ENCODE measurements around the gene NKX1-1.
"Not testable (repeated sequence)": the region's sequence is repeated elsewhere in the genome, so short reads cannot be mapped to it uniquely, and the experiment has no call there.

DNA sequence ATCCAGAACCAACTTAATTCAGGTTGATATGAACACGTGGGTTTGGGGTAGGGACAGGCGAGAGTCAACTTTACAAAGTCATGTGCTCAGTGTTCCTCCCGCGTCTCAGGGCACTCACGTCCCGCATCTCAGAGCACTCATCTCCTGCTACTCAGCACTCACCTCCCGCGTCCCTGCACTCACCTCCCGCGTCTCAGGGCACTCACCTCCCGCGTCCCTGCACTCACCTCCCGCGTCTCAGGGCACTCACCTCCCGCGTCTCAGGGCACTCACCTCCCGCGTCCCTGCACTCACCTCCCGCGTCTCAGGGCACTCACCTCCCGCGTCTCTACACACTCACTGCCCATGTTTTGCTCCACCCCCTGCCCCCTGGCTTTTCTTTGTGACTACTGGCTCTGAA, 33.7 kb downstream of the NKX1-1 start:
- not testable (repeated sequence) for TF ChIP-seq POLR2A (IDR thresholded peaks at IDR 0.05)
- TF ChIP-seq, protein P1, sequence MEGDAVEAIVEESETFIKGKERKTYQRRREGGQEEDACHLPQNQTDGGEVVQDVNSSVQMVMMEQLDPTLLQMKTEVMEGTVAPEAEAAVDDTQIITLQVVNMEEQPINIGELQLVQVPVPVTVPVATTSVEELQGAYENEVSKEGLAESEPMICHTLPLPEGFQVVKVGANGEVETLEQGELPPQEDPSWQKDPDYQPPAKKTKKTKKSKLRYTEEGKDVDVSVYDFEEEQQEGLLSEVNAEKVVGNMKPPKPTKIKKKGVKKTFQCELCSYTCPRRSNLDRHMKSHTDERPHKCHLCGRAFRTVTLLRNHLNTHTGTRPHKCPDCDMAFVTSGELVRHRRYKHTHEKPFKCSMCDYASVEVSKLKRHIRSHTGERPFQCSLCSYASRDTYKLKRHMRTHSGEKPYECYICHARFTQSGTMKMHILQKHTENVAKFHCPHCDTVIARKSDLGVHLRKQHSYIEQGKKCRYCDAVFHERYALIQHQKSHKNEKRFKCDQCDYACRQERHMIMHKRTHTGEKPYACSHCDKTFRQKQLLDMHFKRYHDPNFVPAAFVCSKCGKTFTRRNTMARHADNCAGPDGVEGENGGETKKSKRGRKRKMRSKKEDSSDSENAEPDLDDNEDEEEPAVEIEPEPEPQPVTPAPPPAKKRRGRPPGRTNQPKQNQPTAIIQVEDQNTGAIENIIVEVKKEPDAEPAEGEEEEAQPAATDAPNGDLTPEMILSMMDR (IDR thresholded peaks at IDR 0.05): not testable (repeated sequence)
